GM21529 (cell line): ENCODE results near the gene ZFP64.
"Not testable (repeated sequence)": the region's sequence is repeated elsewhere in the genome, so short reads cannot be mapped to it uniquely, and the experiment has no call there.

ENCODE experiments used
- ATAC-seq: cut with Tn5 transposase; IDR thresholded peaks from one replicate; pipeline ENCODE4 v1.9.1; 2021; ENCODE audit not compliant: unreplicated experiment

ZFP64 gene

DNA sequence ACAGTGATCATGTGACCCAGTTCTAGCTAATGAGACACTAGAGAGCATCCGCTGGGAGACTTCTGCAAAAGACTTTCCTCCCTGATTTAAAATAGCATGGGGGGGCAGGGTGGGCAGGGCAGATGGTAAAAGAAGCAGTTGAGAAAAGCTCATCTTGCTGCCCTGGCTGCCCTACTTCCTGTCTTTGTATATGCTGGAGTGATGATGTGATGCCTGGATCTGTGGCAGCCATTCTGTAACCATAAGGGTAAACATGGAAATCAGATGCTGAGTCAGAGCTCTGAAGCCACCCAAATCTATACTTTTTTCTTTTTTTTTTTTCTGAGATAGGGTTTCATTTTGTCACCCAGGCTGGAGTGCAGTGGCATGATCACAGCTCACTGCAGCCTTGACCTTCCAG is 25.4 kb downstream of the ZFP64 start:
- ATAC-seq = no peak

DNA sequence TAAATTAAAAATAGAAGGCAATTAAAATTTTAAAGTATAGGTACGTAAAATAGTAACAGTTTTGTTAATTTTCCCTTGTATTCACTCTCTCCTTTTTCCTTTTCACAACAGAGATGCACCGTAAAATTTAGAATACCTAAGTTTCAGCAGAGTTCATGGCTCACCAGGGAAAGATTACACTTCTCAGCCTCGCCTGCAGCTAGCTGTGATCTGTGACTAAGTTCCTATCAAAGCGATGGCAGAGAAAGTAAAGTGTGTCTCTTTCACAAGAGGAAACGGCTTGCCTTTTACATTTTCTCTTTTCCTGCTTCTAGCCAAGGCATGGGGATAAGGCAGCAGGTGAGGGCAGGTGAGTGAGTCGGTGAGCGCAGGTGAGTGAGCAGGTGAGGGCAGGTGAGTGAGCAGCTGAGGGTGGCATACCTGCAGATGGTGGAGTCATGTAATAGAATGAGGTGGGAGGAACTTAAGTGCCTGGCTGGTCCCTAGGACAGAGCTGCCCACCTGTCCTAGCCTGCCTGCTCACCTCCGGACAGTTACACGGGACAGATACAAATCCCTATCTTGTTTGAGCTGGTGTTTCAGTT is 30.9 kb downstream of the ZFP64 start:
- ATAC-seq = no peak

DNA sequence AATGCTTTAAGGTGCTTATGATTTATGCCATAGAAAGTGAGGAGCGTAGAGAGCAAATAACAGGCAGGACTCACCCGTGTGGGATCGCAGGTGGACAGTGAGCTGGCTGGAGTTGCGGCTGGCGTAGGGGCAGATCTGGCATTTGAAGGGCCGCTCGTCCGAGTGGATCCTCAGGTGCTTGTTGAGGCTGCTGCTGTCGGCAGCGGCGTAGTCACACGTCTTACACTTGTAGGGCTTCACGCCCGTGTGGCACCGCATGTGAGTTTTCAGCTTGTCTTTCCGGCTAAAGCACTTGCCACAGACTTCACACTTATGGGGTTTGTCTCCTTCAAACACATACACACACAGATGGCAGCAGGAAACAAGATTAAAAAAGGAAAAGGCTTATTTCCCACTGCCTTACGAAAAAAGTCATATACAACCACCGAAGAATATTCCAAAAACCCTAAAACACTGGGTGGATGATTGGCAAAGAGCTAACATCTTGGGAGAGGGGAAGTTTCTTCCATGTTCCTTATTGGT is 31.5 kb downstream of the ZFP64 start:
- ATAC-seq = no peak

DNA sequence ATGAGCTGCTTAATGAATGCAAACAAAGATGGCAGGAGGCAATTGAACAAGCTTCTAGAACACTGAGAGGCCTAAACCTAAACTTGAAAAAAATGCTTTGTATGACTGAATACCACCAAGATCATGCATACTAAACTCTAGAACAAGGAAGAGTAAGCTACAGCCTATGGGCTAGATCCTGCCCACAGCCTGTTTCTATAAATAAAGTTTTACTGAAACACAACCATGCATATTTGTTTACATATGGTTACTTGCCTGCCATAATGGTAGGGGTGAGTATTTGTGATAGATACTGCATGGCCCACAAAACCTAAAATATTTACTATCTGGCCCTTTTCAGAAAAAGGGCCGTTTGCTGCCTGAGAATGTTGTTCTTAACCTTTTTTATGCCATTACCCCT is 37.0 kb downstream of the ZFP64 start:
- no peak for ATAC-seq

DNA sequence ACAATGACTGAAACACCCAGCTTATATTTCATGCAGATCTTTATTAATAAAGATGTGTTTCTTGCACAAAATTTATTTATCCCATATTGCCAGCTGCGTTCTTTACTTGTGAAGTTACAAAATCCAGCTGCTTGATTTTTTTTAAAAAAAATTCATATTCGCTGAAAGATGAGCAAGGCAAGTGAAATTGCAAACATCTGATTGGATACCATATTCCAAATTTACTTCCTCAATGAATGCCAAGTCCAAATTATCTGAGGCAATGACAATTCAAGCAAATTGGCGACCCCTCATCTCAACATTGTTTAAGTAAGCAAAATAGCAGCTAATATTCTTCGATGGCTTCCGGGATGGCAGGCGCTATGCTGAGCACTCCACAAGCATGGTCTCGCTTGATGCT is 37.7 kb downstream of the ZFP64 start:
- no peak for ATAC-seq

DNA sequence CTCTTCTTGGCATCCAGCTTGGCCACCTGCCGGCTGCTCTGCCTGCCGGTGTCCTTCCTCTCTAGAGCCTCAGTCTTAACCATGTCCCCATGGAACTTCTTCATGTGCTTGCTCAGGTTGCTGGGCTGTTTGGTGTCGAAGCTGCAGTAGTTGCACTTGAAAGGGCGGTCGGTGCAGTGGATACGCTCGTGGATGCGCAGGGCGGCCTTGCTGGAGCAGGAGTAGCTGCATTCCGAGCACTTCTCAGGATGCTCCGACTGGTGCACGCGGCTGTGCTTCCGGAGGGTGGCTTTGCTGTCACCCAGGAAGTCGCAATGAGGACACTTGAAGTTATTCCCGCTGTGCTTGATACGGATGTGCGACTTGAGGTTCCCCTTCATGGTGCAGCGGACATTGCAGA is 38.7 kb downstream of the ZFP64 start:
- no peak for ATAC-seq

DNA sequence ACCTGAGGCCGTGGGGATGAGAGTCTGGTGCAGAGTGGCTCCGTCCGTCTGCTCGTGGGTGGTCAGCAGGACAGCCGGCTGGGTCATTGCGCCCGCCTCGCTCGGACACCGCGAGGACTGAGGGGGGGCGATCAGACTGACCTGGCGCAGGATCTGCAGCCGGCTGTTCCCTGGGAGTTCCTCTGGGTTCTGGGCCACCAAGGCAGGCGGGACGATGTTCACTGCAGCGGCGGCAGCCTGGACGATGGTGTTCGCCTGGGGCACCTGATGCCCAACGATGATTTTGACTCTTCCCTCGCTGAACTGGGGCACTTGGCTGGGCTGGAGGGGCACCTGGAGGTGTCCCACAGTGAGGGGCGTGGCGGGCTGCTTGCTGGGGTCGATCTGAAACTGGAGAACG is 39.2 kb downstream of the ZFP64 start:
- ATAC-seq = no peak

DNA sequence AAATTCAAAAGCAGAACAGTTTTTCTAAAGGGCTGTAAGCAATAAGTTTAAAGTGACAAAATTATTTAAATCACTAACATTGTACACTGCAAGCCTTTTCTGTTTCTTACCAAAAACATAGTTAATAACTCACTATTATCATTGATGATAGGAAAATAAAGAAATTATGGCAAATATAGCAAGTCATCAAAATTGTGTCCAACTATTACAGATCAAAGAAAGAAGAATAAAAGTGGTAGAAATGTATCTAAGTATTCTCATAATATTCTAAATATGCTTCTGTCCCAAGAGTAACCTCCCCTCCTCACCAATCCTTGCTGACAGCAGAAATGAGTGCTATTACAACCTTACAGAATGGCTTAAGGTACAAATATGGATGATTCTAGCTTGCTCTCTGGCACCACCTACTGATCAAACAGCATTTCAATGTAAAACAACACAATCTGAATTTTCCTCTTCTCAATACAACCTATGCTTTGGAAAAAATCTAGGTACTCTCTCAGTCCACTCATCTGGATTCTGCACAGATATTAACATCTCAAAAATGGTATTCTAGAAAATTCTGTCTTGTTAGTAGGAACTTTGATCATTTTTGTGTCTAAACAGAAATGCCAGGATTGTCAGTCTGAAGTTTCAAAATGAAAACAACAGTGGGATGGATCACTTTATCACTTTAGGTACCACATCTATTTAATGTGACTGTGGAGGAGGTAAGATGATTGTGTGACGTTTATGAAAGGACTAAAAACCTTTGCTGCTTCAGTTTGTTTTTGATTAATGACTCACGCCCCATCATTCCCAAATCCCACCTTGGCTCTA is 40.9 kb downstream of the ZFP64 start:
- peak; percentile 67 for ATAC-seq

DNA sequence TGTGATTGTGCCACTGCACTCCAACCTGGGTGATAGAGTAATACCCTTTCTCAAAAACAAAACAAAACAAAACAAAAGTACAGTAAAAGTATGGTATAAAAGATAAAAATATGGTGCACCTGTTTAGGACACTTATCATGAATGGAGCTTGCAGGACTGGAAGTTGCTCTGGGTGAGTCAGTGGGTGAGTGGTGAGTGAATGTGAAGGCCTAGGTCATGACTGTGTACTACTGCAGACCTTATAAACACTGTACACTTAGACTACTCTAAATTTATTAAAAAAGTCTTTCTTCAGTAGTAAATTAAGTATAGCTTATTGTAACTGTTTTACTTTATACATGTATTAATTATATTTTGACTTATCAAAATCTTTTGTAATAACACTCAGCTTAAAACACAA is 46.0 kb downstream of the ZFP64 start:
- no peak for ATAC-seq

DNA sequence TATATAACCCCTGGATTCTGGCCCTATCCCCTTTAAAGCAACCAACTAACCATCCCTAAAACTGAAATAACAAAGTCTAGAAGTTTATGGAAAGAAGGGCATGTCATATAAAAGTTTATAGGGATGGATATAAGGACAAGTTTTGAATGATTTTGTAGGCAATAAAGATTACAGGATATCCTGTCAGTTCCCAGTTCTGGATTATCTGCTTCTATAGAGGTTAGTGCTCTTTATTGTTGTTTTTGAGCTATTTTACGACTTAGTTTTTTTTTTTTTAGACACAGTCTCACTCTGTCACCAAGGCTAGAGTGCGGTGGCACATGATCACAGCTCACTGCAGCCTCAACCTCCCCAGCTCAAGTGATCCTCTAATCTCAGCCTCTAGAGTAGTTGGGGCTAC is 48.3 kb downstream of the ZFP64 start:
- no peak for ATAC-seq

DNA sequence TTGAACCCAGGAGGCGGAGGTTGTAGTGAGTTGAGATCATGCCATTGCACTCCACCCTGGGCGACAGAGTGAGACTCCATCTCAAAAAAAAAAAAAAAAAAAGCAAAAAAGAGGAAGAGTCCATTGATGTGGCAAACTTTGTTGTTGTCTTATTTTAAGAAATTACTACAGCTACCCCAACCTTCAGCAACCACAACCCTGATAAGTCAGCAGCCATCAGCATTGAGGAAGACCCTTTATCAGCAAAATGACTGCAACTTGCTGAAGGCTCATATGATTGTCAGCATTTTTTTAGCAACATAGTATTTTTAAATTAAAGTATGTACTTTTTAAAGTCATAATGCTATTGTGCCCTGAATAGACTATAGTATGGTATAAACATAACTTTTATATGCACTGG is 48.8 kb downstream of the ZFP64 start:
- ATAC-seq = no peak

DNA sequence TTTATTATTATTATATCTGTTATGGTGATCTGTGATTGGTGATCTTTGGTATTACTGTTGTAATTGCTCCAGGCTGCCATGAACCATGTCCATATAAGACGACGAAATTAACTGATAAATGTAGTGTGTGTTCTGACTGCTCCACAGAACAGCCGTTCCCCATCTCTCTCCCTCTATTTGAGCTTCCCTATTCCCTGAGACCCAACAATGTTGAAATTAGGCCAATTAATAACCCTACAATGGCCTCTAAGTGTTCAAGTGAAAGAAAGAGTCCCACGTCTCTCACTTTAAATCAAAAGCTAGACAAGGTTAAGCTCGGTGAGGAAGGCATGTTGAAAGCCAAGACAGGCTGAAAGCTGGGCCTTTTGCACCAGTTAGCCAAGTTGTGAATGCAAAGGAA is 51.6 kb downstream of the ZFP64 start:
- no peak for ATAC-seq

DNA sequence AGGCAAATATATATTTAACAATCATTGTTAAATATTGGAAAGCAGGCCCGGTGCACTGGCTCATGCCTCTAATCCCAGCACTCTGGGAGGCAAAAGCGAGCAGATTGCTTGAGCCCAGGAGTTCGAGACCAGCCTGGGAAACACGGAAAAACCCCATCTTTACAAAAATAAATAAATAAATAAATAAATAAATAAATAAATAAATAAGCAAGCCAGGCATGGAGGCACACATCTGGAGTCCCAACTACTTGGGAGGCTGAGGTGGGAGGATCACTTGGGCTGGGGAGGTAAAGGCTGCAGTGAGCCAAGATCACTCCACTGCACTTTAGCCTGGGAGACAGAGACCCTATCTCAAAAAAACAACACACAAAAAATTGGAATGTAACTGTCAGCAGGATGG is 53.7 kb downstream of the ZFP64 start:
- no peak for ATAC-seq

DNA sequence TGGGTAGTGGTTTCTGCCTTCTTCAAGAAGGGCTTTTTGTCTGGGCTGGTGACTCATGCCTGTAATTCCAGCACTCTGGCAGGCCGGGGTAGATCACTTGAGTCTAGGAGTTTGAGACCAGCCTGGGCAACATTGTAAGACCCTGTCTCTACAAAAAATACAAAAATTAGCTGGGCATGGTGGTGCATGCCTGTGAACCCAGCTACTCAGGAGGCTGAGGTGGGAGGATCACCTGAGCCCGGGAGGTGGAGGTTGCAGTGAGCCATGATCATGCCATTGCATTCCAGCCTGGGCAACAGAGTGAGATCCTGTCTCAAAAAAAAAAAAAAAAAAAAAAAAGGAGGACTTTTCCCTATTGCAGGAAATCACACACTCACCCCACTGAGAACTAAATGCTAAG is 57.9 kb downstream of the ZFP64 start:
- ATAC-seq = not testable (repeated sequence)

DNA sequence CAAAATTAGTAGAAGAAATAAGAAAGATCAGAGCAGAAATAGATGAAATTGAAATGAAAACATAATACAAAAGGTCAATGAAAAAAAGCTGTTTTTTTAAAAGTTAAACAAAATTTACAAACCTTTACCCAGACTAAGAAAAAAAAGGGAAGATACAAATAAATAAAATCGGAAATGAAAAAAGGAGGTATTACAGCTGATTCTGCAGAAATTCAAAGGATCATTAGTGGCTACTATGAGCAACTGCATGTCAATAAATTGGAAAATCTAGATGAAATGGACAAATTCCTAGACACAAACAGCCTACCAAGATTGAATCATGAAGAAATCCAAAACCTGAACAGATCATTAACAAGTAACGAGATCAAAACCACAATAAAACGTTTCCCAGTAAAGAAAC is 59.2 kb downstream of the ZFP64 start:
- no peak for ATAC-seq

DNA sequence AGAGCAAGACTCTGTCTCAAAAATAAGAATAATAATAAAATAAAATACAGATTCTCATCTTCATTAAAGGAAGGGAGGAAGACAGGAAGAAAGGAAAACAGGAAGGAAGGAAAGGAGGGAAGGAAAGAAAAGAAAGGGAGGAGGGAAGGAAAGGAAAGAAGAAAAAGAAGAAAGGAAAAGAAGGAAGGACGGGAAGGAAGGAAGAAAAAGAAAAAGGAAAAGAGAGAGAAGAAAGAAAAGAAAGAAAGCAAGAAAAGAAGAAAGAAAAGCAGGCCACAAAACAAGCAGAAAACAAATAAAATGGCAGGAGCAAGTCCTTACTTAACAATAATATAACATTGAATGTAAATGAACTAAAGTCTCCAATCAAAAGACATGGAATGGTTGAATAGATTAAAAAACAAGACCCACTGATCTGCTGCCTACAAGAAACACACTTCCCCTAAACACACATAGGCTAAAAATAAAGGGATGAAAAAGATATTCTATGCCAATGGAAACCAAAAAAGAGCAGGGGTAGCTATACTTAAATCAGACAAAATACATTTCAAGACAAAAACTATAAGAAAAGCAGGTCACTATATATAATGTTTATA is 60.4 kb downstream of the ZFP64 start:
- no peak for ATAC-seq

DNA sequence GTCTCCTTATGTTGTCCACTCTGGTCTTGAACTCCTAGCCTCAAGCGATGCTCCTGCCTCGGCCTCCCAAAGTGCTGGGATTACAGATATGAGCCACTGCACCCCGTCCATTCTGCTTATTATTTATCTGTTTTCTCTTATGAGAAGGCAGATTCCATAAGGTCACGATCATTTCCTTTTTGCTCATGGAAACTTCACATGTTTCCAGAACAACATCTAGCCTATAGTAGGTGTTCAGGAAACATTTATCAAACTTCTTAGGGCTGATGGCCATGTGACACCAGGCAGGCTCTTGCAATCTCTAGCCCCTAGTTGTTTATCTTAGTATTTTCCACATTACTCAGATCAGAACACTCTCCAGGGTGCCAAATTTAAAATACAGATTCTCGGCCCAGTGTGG is 61.2 kb downstream of the ZFP64 start:
- no peak for ATAC-seq

DNA sequence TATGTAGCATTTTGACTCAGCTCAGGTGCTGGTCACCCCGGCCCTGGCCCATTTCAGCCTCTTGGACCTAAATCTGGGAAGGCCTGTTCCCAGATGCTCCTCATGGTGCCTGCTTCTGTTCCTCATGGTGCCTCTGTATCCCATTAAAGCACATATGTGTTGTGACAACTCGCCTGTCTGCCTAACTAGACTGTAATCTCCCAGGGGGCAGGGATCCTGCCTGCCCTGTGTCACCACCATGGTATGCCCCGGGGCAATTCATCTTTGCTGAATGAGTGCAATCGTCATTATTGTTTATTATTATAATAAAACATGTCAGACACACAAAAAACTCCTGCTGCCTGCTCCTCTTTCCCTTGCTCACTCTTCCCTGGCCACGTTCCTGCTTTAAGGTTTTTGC is 62.0 kb downstream of the ZFP64 start:
- ATAC-seq = no peak

DNA sequence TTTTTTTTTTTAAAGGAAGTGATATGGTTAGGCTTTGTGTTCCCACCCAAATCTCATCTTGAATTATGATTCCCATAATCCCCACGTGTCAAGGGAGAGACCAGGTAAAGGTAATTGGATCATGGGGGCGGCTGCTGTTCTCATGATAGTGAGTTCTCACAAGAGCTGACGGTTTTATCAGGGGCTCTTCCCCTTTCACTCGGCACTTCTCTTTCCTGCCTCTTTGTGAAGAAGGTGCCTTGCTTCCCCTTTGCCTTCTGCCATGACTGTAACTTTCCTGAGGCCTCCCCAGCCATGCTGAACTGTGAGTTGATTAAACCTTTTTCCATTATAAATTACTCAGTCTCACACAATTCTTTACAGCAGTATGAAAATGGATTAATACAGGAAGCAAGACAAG is 64.3 kb downstream of the ZFP64 start:
- no peak for ATAC-seq

DNA sequence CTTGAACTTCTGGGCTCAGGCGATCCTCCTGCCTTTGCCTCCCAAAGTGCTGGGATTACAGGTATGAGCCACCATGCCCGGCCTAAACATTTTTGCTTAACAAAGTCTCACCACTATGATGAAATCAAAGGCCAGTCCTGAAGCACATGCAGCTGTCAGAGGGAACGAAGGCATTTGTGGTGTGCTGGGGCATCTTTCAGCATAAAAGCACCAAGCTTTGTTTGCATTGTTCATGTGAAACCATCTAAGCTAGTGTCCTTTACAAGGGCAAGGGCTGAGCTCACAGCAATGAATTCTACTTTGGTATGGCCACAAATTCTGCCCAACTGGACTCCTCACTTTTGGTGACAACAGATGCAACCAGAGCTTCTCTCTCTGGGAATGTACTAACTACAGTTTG is 66.8 kb downstream of the ZFP64 start:
- no peak for ATAC-seq

DNA sequence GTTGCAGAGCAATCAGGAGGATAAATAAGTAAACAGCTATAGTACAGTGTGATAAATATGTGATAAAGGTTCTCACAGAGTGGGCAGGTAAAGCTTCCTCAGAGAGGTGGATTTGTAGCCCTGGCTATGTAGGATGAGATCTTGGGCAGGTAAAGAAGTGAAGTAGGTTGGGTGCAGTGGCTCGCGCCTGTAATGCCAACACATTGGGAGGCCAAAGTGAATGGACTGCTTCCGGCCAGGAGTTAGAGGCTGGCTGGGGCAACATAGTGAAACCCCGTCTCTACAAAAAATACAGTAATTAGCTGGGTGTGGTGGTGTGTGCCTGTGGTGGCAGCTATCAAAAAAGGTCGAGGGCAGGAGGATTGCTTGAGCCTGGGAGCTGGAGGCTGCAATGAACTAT is 72.9 kb downstream of the ZFP64 start:
- ATAC-seq = no peak

DNA sequence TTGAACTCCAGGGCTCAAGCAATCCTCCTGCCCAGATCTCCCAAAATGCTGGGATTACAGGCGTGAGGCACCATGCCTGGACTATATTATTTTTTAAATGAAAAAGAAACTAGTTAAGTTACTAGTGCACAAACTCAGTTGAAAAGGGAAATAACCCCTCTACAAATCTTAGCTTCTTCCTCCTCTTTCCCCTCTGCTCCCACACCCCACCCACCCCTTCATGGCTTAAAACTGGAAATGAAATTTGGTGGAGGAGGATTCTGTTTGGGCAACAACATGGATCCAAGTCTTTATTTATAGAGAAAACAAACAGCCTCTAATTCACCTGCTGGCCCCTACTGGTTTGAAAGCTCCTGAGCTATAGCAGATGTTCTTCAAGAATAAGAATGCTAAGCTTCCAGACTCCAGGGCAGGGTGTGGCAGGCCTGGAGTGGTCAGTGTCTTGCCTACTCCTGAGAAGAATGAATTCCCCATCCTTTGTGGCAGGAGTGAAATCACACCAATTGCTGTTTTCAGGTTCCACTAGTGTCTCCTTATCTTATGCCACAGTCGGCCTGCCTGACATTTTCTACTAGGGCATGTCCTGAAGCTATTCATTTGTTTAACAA is 73.5 kb downstream of the ZFP64 start:
- ATAC-seq = no peak
